D721Med (cell line): Measurements from ENCODE around the gene GAREM1.

Experiments used
- DNase-seq: peaks from one replicate; pipeline ENCODE4 v3.0.0; 2011; ENCODE audit warnings: low spot score; ENCODE audit not compliant: insufficient read length
- FAIRE-seq: peaks from 2 replicates; lab custom pipeline; 2011; peaks lifted over from hg19 to GRCh38; lab: Jason Lieb, UNC
- TF ChIP-seq, protein P1 (sequence below): IDR thresholded peaks from 2 replicates; pipeline ENCODE4 v1.5.1; 2012; ENCODE audit warnings: mild to moderate bottlenecking, control low read depth; ENCODE audit not compliant: insufficient read depth; ENCODE audit errors: missing control alignments

Gene GAREM1

DNA sequence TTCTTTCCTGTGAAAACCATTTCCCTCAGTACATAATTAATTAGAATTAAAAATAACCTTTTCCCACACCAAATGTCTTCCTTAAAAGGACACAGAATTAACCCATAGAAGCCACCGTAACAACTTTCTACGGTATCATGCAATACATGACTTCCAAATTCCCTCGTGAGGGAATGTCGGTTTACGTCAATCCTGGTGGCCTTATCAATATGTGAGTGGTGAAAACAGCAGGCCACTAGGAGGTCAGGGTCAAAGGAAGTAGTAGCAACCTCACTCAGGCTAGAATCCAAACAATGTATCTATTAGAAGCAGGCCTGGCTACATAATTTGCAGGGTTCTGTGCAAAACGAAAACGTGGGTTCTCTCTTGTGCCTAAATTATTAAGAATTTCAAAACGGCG lies 112.2 kb downstream of the GAREM1 start:
- DNase-seq (no peak), FAIRE-seq (peak; percentile 44)
- TF ChIP-seq, protein P1, sequence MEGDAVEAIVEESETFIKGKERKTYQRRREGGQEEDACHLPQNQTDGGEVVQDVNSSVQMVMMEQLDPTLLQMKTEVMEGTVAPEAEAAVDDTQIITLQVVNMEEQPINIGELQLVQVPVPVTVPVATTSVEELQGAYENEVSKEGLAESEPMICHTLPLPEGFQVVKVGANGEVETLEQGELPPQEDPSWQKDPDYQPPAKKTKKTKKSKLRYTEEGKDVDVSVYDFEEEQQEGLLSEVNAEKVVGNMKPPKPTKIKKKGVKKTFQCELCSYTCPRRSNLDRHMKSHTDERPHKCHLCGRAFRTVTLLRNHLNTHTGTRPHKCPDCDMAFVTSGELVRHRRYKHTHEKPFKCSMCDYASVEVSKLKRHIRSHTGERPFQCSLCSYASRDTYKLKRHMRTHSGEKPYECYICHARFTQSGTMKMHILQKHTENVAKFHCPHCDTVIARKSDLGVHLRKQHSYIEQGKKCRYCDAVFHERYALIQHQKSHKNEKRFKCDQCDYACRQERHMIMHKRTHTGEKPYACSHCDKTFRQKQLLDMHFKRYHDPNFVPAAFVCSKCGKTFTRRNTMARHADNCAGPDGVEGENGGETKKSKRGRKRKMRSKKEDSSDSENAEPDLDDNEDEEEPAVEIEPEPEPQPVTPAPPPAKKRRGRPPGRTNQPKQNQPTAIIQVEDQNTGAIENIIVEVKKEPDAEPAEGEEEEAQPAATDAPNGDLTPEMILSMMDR, result no peak

DNA sequence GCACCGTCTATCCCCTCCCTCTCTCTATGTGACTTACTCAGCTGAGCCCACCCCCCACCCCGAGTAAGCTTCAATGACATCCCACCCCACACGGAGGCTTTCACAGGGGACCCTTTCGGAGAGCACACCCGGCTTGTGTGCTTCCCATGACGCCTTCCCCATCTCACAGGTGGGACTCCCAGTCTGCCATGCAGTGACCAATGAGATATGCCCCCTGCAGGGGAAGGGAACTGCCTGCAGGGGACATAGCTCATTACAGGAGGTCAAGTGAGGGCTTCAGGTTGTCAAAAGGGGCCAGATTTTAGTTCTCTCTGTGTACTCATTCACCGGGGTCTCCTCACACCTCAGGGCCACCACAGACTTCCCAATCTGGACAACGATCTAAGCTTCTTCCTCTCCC lies 112.6 kb downstream of the GAREM1 start:
- DNase-seq (no peak), FAIRE-seq (no peak)
- TF ChIP-seq, protein P1, result no peak

DNA sequence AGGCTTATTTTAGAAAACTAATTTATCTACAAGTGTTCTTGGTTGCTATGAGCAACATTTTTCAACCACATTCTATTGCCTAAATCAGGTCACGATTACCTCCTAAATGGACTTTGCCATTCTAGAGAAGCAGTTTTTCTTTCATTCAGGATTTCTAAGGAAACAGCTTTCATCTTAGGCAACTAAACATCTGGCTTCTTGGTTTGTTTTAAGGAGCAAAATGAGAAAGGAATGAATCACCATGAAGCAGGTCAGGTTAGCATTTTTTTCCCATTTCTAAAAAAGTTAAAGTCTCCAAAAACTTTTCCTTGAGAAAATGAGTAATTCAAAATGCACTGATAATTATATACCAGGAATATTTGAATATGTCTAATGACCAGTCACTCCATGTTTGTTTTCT lies 114.8 kb downstream of the GAREM1 start:
- FAIRE-seq (no peak), DNase-seq (no peak)
- TF ChIP-seq, protein P1, result no peak

DNA sequence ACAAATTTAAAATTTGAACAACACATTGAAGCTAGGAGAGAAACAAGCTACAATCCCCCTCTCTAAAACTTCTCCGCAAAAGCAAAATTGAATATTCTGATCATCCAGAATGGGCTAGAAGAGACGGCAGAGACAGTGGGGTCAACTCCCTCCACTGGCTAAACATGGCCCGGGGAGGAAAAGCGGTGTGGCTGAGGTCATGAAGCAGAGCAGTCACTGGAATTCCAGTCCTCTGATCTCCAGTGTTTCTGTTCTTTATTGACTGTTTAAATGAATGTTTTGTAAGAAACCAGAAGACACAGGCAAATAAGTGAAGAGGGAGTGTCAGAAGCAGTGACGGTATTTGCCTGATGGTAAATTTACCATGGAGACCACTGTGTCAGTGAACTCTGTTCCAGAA lies 116.2 kb downstream of the GAREM1 start:
- DNase-seq (no peak), FAIRE-seq (no peak)
- TF ChIP-seq, protein P1, result no peak

DNA sequence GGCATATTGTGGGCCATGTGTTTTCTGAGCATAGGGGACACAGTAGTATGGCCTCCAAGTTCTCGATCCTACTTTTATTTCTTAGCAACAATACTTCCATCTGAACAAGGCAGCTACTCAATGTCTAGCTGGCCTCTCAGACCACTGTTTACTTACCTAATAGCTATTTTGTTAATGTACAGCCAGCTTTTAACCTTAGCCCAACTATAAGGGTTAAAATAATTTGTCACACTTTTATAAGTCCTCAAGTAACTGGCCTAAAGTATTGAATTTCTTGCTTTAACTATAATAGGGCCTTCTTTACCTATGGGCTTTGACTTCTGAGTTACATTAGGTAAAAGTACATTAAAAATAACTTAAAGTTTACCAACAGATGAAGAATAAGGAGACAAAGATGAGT lies 117.4 kb downstream of the GAREM1 start:
- TF ChIP-seq, protein P1, result no peak
- DNase-seq, result no peak
- peak; percentile 63 for FAIRE-seq

DNA sequence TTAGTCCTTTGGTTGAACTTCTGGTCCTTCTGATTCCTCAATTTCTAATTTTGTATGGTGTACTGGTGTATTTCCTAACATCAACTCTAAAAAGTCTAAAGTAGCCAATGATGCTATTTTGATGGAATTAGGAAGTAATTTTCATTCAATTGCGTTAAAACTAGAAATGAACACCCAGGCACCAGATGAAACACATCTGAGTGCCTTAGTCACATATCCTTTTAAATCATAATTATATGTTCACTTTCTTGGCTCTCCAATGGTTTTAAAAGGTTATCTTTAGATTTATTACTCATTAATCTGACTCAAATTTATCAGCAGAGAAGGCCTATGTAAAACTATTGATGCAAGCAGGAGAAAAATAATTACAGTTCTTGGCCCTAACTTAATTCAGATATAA lies 119.7 kb downstream of the GAREM1 start:
- no peak for FAIRE-seq

DNA sequence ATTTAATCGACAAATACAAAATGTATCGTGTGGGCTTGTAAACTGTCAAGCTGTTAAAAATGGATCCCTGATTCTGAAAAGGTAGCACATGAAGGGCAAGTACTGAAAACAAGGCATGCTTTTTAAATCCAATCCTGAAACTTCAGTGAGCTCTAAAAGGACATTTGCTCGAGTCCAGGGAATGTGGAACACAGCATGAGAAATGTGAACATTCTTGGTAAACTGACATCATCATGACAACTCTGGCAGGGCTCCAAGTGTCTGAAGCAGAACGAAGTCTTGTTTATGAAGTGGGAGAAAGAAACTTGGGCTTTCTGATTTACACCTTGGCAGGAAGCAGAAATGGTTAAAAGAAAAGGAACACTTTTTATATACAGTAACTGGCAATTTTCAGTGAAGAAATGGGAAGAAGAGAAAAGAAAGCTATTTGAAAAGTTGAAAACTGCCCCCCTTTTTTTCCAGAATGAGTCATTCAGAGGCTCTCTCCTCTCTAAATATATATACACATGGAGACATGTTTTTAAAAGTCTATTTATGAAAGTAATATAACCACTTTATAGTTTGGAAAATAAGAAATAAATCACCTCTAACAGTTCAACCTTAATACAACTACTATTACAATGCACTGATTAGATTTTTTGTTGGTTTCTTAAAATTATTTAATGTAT lies 120.8 kb downstream of the GAREM1 start:
- FAIRE-seq, result peak; percentile 80
- DNase-seq, result no peak
- TF ChIP-seq, protein P1, result no peak

More for the DNA sequence above, 119.7 kb downstream of the GAREM1 start:
- DNase-seq, result no peak
- TF ChIP-seq, protein P1, result no peak
